Measurements from ENCODE around the gene ARHGAP10.

The ARHGAP10 gene

GRCh38 chr4:147862043-147862692, 130.3 kb downstream of the ARHGAP10 start:
- H3K4me3 ChIP-seq (ENCODE audit: low read depth, low read length), result no peak overlapping the region
- no peak for TF ChIP-seq MAX (IDR thresholded peaks at IDR 0.05; ENCODE audit: low read depth, low read length)
- no peak for TF ChIP-seq CTCF (IDR thresholded peaks at IDR 0.05; ENCODE audit: low read depth, low read length)
- TF ChIP-seq POLR2A (IDR thresholded peaks at IDR 0.05; ENCODE audit: extremely low read depth, insufficient read length), result no peak
- TF ChIP-seq MYC (IDR thresholded peaks at IDR 0.05; ENCODE audit: low read depth, low read length), result no peak
- DNase-seq (ENCODE audit: low read depth), result no peak

GRCh38 chr4:147863111-147863747, 131.3 kb downstream of the ARHGAP10 start:
- no peak for DNase-seq (ENCODE audit: low read depth)
- H3K4me3 ChIP-seq (ENCODE audit: low read depth, low read length), result no peak overlapping the region
- no peak for TF ChIP-seq MYC (IDR thresholded peaks at IDR 0.05; ENCODE audit: low read depth, low read length)
- no peak for TF ChIP-seq CTCF (IDR thresholded peaks at IDR 0.05; ENCODE audit: low read depth, low read length)
- no peak for TF ChIP-seq POLR2A (IDR thresholded peaks at IDR 0.05; ENCODE audit: extremely low read depth, insufficient read length)
- TF ChIP-seq MAX (IDR thresholded peaks at IDR 0.05; ENCODE audit: low read depth, low read length), result no peak

GRCh38 chr4:147863808-147864472, 132.1 kb downstream of the ARHGAP10 start:
- no peak for DNase-seq (ENCODE audit: low read depth)
- no peak for TF ChIP-seq CTCF (IDR thresholded peaks at IDR 0.05; ENCODE audit: low read depth, low read length)
- no peak overlapping the region for H3K4me3 ChIP-seq (ENCODE audit: low read depth, low read length)

GRCh38 chr4:147864607-147865006, 132.7 kb downstream of the ARHGAP10 start:
- H3K4me3 ChIP-seq (ENCODE audit: low read depth, low read length), result no peak overlapping the region
- TF ChIP-seq CTCF (IDR thresholded peaks at IDR 0.05; ENCODE audit: low read depth, low read length) (no peak), POLR2A (IDR thresholded peaks at IDR 0.05; ENCODE audit: extremely low read depth, insufficient read length) (no peak), MYC (IDR thresholded peaks at IDR 0.05; ENCODE audit: low read depth, low read length) (no peak), MAX (IDR thresholded peaks at IDR 0.05; ENCODE audit: low read depth, low read length) (no peak)
- no peak for DNase-seq (ENCODE audit: low read depth)

GRCh38 chr4:147865926-147866325, 134.0 kb downstream of the ARHGAP10 start:
- no peak overlapping the region for H3K4me3 ChIP-seq (ENCODE audit: low read depth, low read length)
- TF ChIP-seq MAX (IDR thresholded peaks at IDR 0.05; ENCODE audit: low read depth, low read length) (no peak), MYC (IDR thresholded peaks at IDR 0.05; ENCODE audit: low read depth, low read length) (no peak)
- no peak for DNase-seq (ENCODE audit: low read depth)

GRCh38 chr4:147866532-147867271, 134.8 kb downstream of the ARHGAP10 start:
- TF ChIP-seq MYC (IDR thresholded peaks at IDR 0.05; ENCODE audit: low read depth, low read length) (no peak), CTCF (IDR thresholded peaks at IDR 0.05; ENCODE audit: low read depth, low read length) (peak; percentile 94), POLR2A (IDR thresholded peaks at IDR 0.05; ENCODE audit: extremely low read depth, insufficient read length) (no peak), MAX (IDR thresholded peaks at IDR 0.05; ENCODE audit: low read depth, low read length) (peak; percentile 52)
- DNase-seq (ENCODE audit: low read depth), result peak; percentile 81
- no peak overlapping the region for H3K4me3 ChIP-seq (ENCODE audit: low read depth, low read length)

Measured in NB4 (cell line).